H1 (cell line): ENCODE results near the gene TIA1. TPM values are rescaled to one million over a fixed set of nuclear protein-coding genes. Genes with fewer than 3 reads are reported as not detected.

Source experiments
- CTCF ChIA-PET: fragments of 300-600 bp; sonication (Branson Sonifier 250); formaldehyde crosslinking; loops from one replicate; lab custom pipeline; 2021; ENCODE audit not compliant: partially characterized antibody; lab: Charles Lee
- POLR2A ChIA-PET: fragments of 300-600 bp; sonication (Branson Sonifier 250); formaldehyde crosslinking; loops from one replicate; lab custom pipeline; 2021; ENCODE audit warnings: inconsistent platforms; ENCODE audit not compliant: partially characterized antibody; lab: Charles Lee
- DNase-seq, 2 experiments: peaks; one replicate each; pipeline versions ENCODE4 v3.0.0 to v3.0.0-alpha.2; 2010 to 2022; ENCODE audit warnings: low spot score in 2 of 2, low read depth in 1 of 2, mixed read lengths in 1 of 2
- FAIRE-seq: peaks from 2 replicates; lab custom pipeline; 2011; peaks lifted over from hg19 to GRCh38; lab: Jason Lieb, UNC
- H2AFZ ChIP-seq: 2 replicates; pipeline ENCODE4 v1.8.1; 2012; ENCODE audit warnings: low read length, inconsistent platforms
- H2AK5ac ChIP-seq: 2 replicates; pipeline ENCODE4 v1.6.1; 2013; ENCODE audit warnings: low read depth, low read length
- H2BK120ac ChIP-seq: replicated peaks from 2 replicates; pipeline ENCODE3; 2013; ENCODE audit warnings: low read depth, low read length, inconsistent platforms
- H2BK12ac ChIP-seq: 2 replicates; pipeline ENCODE4 v1.6.1; 2013; ENCODE audit warnings: low read depth, low read length
- H2BK15ac ChIP-seq: 2 replicates; pipeline ENCODE4 v1.6.1; 2013; ENCODE audit warnings: low read length
- H2BK20ac ChIP-seq: 2 replicates; pipeline ENCODE4 v1.6.1; 2013; ENCODE audit warnings: low read length
- H2BK5ac ChIP-seq: 2 replicates; pipeline ENCODE4 v1.6.1; 2013; ENCODE audit warnings: low read depth, low read length
- H3K14ac ChIP-seq: 2 replicates; pipeline ENCODE4 v1.6.1; 2013; ENCODE audit warnings: inconsistent platforms; ENCODE audit not compliant: insufficient read length
- H3K18ac ChIP-seq: 2 replicates; pipeline ENCODE4 v1.6.1; 2013; ENCODE audit warnings: low read length; ENCODE audit errors: extremely low read depth
- H3K23ac ChIP-seq: 2 replicates; pipeline ENCODE4 v1.6.1; 2013; ENCODE audit warnings: inconsistent platforms; ENCODE audit not compliant: insufficient read length
- H3K23me2 ChIP-seq: 2 replicates; pipeline ENCODE4 v1.6.1; 2013; ENCODE audit warnings: low read depth, low read length
- H3K27ac ChIP-seq: 2 replicates; pipeline ENCODE4 v1.6.1; 2011; ENCODE audit warnings: low read depth, low read length, inconsistent platforms
- H3K27me3 ChIP-seq, 4 experiments: replicated peaks in 1 of 4; 1 replicate in 1 of 4; 2 replicates in 3 of 4; pipeline versions ENCODE4 v1.6.1 to v1.8.1; 2011 to 2013; ENCODE audit warnings: low read length in 3 of 4, mild to moderate bottlenecking in 3 of 4, inconsistent platforms in 2 of 4, mixed read lengths in 2 of 4, moderate library complexity in 1 of 4; ENCODE audit not compliant: control insufficient read depth in 3 of 4, insufficient read depth in 3 of 4; ENCODE audit errors: extremely low read depth in 1 of 4
- H3K36me3 ChIP-seq, 4 experiments: 2 replicates each; pipeline versions ENCODE4 v1.6.1 to v1.8.1; 2011 to 2013; ENCODE audit warnings: mild to moderate bottlenecking in 4 of 4, low read length in 3 of 4, moderate library complexity in 2 of 4, control low read depth in 1 of 4, inconsistent platforms in 1 of 4; ENCODE audit not compliant: insufficient read depth in 4 of 4, control insufficient read depth in 2 of 4
- H3K4ac ChIP-seq: replicated peaks from 2 replicates; pipeline ENCODE3; 2013; ENCODE audit warnings: low read length, low read depth, mixed read lengths, inconsistent platforms; ENCODE audit not compliant: insufficient read length
- H3K4me1 ChIP-seq, 4 experiments: replicated peaks in 1 of 4; 1 replicate in 1 of 4; 2 replicates in 3 of 4; pipeline versions ENCODE4 v1.6.1 to v1.8.1; 2011 to 2013; ENCODE audit warnings: low read length in 3 of 4, inconsistent platforms in 2 of 4, mixed read lengths in 1 of 4; ENCODE audit not compliant: insufficient read depth in 4 of 4, control insufficient read depth in 3 of 4
- H3K4me2 ChIP-seq, 2 experiments: 2 replicates each; pipeline versions ENCODE4 v1.6.1 to v1.8.1; 2011 to 2013; ENCODE audit warnings: low read depth in 2 of 2, low read length in 2 of 2, control low read depth in 1 of 2, inconsistent platforms in 1 of 2, mild to moderate bottlenecking in 1 of 2; ENCODE audit not compliant: insufficient read depth in 1 of 2
- H3K4me3 ChIP-seq, 4 experiments: fragments of 200-600, 300-600 bp in 1 of 4; sonication (generic), shearing (Covaris generic), sonication (Bioruptor Twin) in 1 of 4; 2 replicates each; pipeline versions ENCODE4 v1.5.1 to v1.8.1; 2011 to 2016; ENCODE audit warnings: low read length in 4 of 4, low read depth in 3 of 4, control low read depth in 2 of 4, inconsistent platforms in 2 of 4, mild to moderate bottlenecking in 2 of 4, mixed read lengths in 1 of 4, moderate library complexity in 1 of 4; ENCODE audit not compliant: insufficient read depth in 2 of 4; ENCODE audit errors: extremely low read depth in 1 of 4
- H3K56ac ChIP-seq: replicated peaks from 2 replicates; pipeline ENCODE3; 2013; ENCODE audit warnings: low read depth, mild to moderate bottlenecking, mixed read lengths, low read length, inconsistent platforms; ENCODE audit not compliant: insufficient read length
- H3K79me1 ChIP-seq: 2 replicates; pipeline ENCODE4 v1.6.1; 2013; ENCODE audit warnings: low read depth, low read length, control low read depth
- H3K79me2 ChIP-seq, 2 experiments: 2 replicates each; pipeline versions ENCODE4 v1.6.1 to v1.8.1; 2012 to 2013; ENCODE audit warnings: low read length in 2 of 2, mild to moderate bottlenecking in 2 of 2, inconsistent platforms in 1 of 2; ENCODE audit not compliant: insufficient read depth in 2 of 2, control insufficient read depth in 1 of 2
- H3K9ac ChIP-seq, 4 experiments: replicated peaks in 1 of 4; 1 replicate in 1 of 4; 2 replicates in 3 of 4; pipeline versions ENCODE4 v1.6.1 to v1.8.1; 2011 to 2013; ENCODE audit warnings: low read depth in 3 of 4, low read length in 3 of 4, control low read depth in 2 of 4, mild to moderate bottlenecking in 2 of 4, moderate library complexity in 2 of 4, inconsistent platforms in 1 of 4; ENCODE audit errors: extremely low read depth in 1 of 4
- H3K9me3 ChIP-seq, 2 experiments: 2 replicates each; pipeline versions ENCODE4 v1.6.1 to v1.8.1; 2012 to 2013; ENCODE audit warnings: mild to moderate bottlenecking in 2 of 2, moderate library complexity in 2 of 2, control low read depth in 1 of 2, inconsistent platforms in 1 of 2, low read depth in 1 of 2, low read length in 1 of 2, mixed read lengths in 1 of 2; ENCODE audit not compliant: insufficient read depth in 2 of 2
- H4K20me1 ChIP-seq, 2 experiments: replicated peaks in 1 of 2; 2 replicates each; pipeline versions ENCODE3 to v1.8.1; 2011 to 2013; ENCODE audit warnings: inconsistent platforms in 2 of 2, low read length in 2 of 2, mild to moderate bottlenecking in 1 of 2; ENCODE audit not compliant: insufficient read depth in 2 of 2, control insufficient read depth in 1 of 2
- H4K5ac ChIP-seq: 2 replicates; pipeline ENCODE4 v1.6.1; 2013; ENCODE audit warnings: low read length, low read depth, mixed read lengths, inconsistent platforms; ENCODE audit not compliant: insufficient read length
- H4K8ac ChIP-seq: 2 replicates; pipeline ENCODE4 v1.8.0; 2013; ENCODE audit warnings: mild to moderate bottlenecking, moderate library complexity, low read length, inconsistent platforms; ENCODE audit not compliant: insufficient read depth; ENCODE audit errors: extremely low read depth
- H4K91ac ChIP-seq: replicated peaks from 2 replicates; pipeline ENCODE3; 2013; ENCODE audit warnings: low read length, mixed read lengths, inconsistent platforms; ENCODE audit not compliant: insufficient read length
- ASH2L ChIP-seq: fragments of 200-600, 300-600 bp; sonication (generic); IDR thresholded peaks from one replicate; pipeline ENCODE4 v1.7.1; 2017; ENCODE audit warnings: low read length
- CTBP2 ChIP-seq: IDR thresholded peaks from 2 replicates; pipeline ENCODE4 v1.7.0; 2011; ENCODE audit warnings: borderline replicate concordance, mild to moderate bottlenecking, moderate library complexity, mixed read lengths, low read length; ENCODE audit not compliant: insufficient read depth, insufficient read length
- EGR1 ChIP-seq: IDR thresholded peaks from 2 replicates; pipeline ENCODE4 v1.6.1; 2011; ENCODE audit warnings: low read depth, low read length, borderline replicate concordance
- EZH2 ChIP-seq: fragments of 200-600 bp; sonication (generic); IDR thresholded peaks from 2 replicates; pipeline ENCODE4 v1.7.1; 2012; ENCODE audit warnings: low read depth, mild to moderate bottlenecking, moderate library complexity, low read length, inconsistent platforms; ENCODE audit not compliant: severe bottlenecking
- KDM1A ChIP-seq: fragments of 200-600, 300-600 bp; sonication (generic); IDR thresholded peaks from 2 replicates; pipeline ENCODE4 v1.7.1; 2016; ENCODE audit warnings: mild to moderate bottlenecking, low read length, borderline replicate concordance
- NRF1 ChIP-seq: IDR thresholded peaks from 2 replicates; pipeline ENCODE4 v1.6.1; 2011; ENCODE audit warnings: mild to moderate bottlenecking, low read depth, low read length, improper control_type of control experiment
- POLR2A ChIP-seq, 2 experiments: IDR thresholded peaks; 1 replicate in 1 of 2; 2 replicates in 1 of 2; pipeline ENCODE4 v1.6.1; 2011; ENCODE audit warnings: low read depth in 2 of 2, low read length in 2 of 2, mild to moderate bottlenecking in 2 of 2; ENCODE audit errors: control extremely low read depth in 1 of 2
- POU5F1 ChIP-seq: IDR thresholded peaks from 2 replicates; pipeline ENCODE4 v1.6.1; 2011; ENCODE audit warnings: low read depth, mild to moderate bottlenecking, low read length, moderate library complexity
- RBBP5 ChIP-seq: IDR thresholded peaks from 2 replicates; pipeline ENCODE4 v1.7.1; 2012; ENCODE audit warnings: low read depth, mild to moderate bottlenecking, inconsistent platforms, low read length, moderate library complexity, borderline replicate concordance
- RNF2 ChIP-seq: fragments of 200-900, 300-1000 bp; sonication (generic); IDR thresholded peaks from 2 replicates; pipeline ENCODE4 v1.7.1; 2016; ENCODE audit warnings: borderline replicate concordance, low read depth, mild to moderate bottlenecking, antibody characterized with exemption, low read length; ENCODE audit not compliant: poor library complexity, severe bottlenecking; ENCODE audit errors: missing control alignments
- SP4 ChIP-seq: IDR thresholded peaks from 2 replicates; pipeline ENCODE4 v1.6.1; 2012; ENCODE audit warnings: low read length, inconsistent platforms
- WGBS, 2 experiments: shearing (Covaris generic) in 1 of 2; methylation state at CpG; one replicate each; pipeline versions ENCODE4 v1.1.6 to v1.1.7; 2013 to 2015; ENCODE audit warnings: low lambda C conversion rate in 2 of 2, mixed read lengths in 2 of 2, inconsistent platforms in 1 of 2, low coverage in 1 of 2, missing lambda C conversion rate in 1 of 2; ENCODE audit not compliant: insufficient replicate concordance in 2 of 2, insufficient coverage in 1 of 2, insufficient read length in 1 of 2; ENCODE audit errors: extremely low coverage in 1 of 2, missing lambda C conversion rate in 1 of 2; 5-methylcytosine and 5-hydroxymethylcytosine counted together
- polyA plus RNA-seq, 7 experiments: library from polyadenylated mRNA; depleted of rRNA in 3 of 7; stranded (reverse) in 5 of 7; unstranded in 2 of 7; fragments of >200 nt in 5 of 7; fragments of 200-250 nt in 2 of 7; gene quantifications; 1 replicate in 5 of 7; 2 replicates in 1 of 7; 4 replicates in 1 of 7; pipeline versions ENCODE4 v1.2.1 to v1.2.3, GENCODE V29; 2011 to 2013; ENCODE audit warnings: missing spikeins in 2 of 7, mixed read lengths in 2 of 7
- total RNA-seq: library from RNA; stranded (reverse); fragmentation: NEBNext Ultra II Directional; extraction: Animal tissue kit (Norgen Biotek cat#: 25700); gene quantifications from 2 replicates; pipeline ENCODE4 v1.2.1, GENCODE V29; 2021

The TIA1 gene
- total and polyA plus RNA-seq, 2 of the 8 experiments (the other 6 are each of a cell fraction or from before 2014, with no cell fraction given): 58.6 to 181 TPM

- Histone ChIP-seq H2BK15ac (no peak overlapping the region), H3K18ac (no peak overlapping the region), H3K56ac (no peak overlapping the region), H3K9ac (no peak overlapping the region), H2BK12ac (no peak overlapping the region), H2BK20ac (no peak overlapping the region), H3K4me2 (no peak overlapping the region), H3K36me3 (peaks cover 3 to 45% (median 6%) of the 10 kb centered on the region in 4 experiments; a peak in 3 of 8 replicates), H2BK5ac (no peak overlapping the region), H3K23ac (no peak overlapping the region), H3K79me1 (peaks cover 3% of the 10 kb centered on the region; the same call in 1 of the 2 replicates), H4K91ac (no peak overlapping the region), H3K4ac (no peak overlapping the region), H3K79me2 (peaks cover 48 to 96% of the 10 kb centered on the region in 2 experiments), H3K14ac (no peak overlapping the region), H4K20me1 (peaks cover 14 to 24% of the 10 kb centered on the region in 2 experiments), H3K27ac (no peak overlapping the region), H3K27me3 (no peaks in the 10 kb centered on the region), H3K23me2 (no peaks in the 10 kb centered on the region), H2BK120ac (no peak overlapping the region), H2AK5ac (no peak overlapping the region), H4K5ac (no peak overlapping the region), H3K9me3 (no peaks in the 10 kb centered on the region), H3K4me1 (peaks cover 0 to 9% (median 6%) of the 10 kb centered on the region in 4 experiments; a peak in 5 of 7 replicates), H4K8ac (no peak overlapping the region), H3K4me3 (no peak overlapping the region), H2AFZ (no peak overlapping the region)
- DNase-seq (no peak), FAIRE-seq (no peak)
- TF ChIP-seq POLR2A (IDR thresholded peaks at IDR 0.05; ENCODE audit: control extremely low read depth in 1 of 2, low read depth in 2 of 2, low read length in 2 of 2): no peak
- TF ChIP-seq POU5F1: no peak
- TF ChIP-seq KDM1A: no peak
- no peak for TF ChIP-seq SP4
- TF ChIP-seq RBBP5: no peak
- no peak for TF ChIP-seq ASH2L
- TF ChIP-seq EGR1: no peak
- TF ChIP-seq NRF1: no peak
- no peak for TF ChIP-seq EZH2
- no peak for TF ChIP-seq RNF2
- TF ChIP-seq CTBP2: no peak
- 90% methylated on average over 3 of the region's 3 CpGs; no CpG with 5 or more reads in 1 of the 2 experiments for WGBS, 2 experiments
- ChIA-PET CTCF (interaction anchor here (1.0 kb wide), 1 partner anchor 16 kb away, joined by 3 read pairs; no protein-coding TSS in a partner anchor), POLR2A (interaction anchor here (1.0 to 4.6 kb wide), 6 partner anchors 9 to 116 kb away, joined by 3 to 21 read pairs (median 4); partner anchors contain the start of gene SNRPG)
Observed at GRCh38 chr2:70240599-70240998, 7.8 kb downstream of the TIA1 start.
